Nephron progenitor cell (in vitro differentiated cells): ENCODE data around the gene CXCR5.

Experiments
- DNase-seq: peaks from one replicate; pipeline ENCODE4 v3.0.0; 2021
- H3K27ac Mint-ChIP-seq: 2 replicates; pipeline ENCODE4 v1.8.0; 2021; ENCODE audit warnings: mild to moderate bottlenecking, moderate library complexity, mixed read lengths
- H3K27me3 Mint-ChIP-seq: 2 replicates; pipeline ENCODE4 v1.8.0; 2021; ENCODE audit warnings: mild to moderate bottlenecking, low read depth, mixed read lengths; ENCODE audit not compliant: poor library complexity
- H3K36me3 Mint-ChIP-seq: 2 replicates; pipeline ENCODE4 v1.8.0; 2021; ENCODE audit warnings: low read depth, mixed read lengths
- H3K4me1 Mint-ChIP-seq: 2 replicates; pipeline ENCODE4 v1.8.0; 2021; ENCODE audit warnings: mixed read lengths
- H3K4me3 Mint-ChIP-seq: 2 replicates; pipeline ENCODE4 v1.8.0; 2021; ENCODE audit warnings: mild to moderate bottlenecking, moderate library complexity, mixed read lengths
- H3K9me3 Mint-ChIP-seq: 2 replicates; pipeline ENCODE4 v1.8.0; 2021; ENCODE audit warnings: mild to moderate bottlenecking, moderate library complexity, mixed read lengths
- TF ChIP-seq, protein P1 (sequence below): fragments of 200-600 bp; sonication (generic); IDR thresholded peaks from 2 replicates; pipeline ENCODE4 v1.5.0; 2021; ENCODE audit warnings: antibody characterized with exemption

Gene CXCR5

DNA sequence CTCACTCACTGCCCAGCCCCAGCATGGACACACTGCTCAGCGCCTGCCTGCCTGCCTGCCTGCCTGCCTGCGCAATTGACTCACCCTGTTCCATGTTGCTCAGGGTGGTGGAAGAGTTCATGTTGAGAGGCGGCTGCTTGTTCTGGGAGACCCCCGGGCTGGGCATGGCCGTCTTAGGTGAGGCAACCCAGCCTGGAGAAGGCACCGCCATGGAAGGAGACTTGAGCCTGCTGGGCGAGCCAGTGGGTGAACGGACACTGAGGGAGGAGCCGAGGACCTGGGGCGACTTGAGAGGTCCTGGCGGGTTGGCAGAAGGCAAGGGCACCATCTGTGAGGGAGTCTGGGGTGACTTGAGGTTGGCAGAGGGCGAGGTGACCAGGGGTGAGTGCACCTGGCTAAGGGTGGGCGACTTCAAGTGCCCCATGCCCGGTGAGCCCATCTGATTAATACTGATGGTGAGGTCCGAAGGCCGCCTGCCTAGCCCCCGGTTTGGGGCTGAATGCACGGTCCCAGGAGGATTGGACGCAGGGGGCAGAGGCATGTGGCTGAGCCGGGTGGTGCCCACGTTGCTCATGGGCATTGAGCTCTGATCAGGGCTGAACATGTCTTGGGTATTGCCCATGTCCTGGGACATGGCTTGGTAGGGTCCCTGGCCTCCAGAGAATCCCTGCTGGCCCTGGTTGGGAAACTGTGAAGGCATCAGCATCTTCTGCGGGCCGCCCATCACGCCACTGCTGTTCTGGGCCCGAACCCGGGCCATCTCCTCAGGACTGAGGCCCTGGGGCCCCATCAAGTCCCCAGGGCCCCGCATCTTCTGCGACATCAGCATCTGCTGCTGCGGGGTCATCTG, 17.1 kb downstream of the CXCR5 start:
- Mint-ChIP-seq H3K9me3 (no peaks in the 10 kb centered on the region), H3K27ac (no peak overlapping the region), H3K4me3 (no peak overlapping the region), H3K36me3 (peaks cover 15% of the 10 kb centered on the region), H3K27me3 (no peaks in the 10 kb centered on the region), H3K4me1 (peaks cover 22% of the 10 kb centered on the region)
- TF ChIP-seq, protein P1, sequence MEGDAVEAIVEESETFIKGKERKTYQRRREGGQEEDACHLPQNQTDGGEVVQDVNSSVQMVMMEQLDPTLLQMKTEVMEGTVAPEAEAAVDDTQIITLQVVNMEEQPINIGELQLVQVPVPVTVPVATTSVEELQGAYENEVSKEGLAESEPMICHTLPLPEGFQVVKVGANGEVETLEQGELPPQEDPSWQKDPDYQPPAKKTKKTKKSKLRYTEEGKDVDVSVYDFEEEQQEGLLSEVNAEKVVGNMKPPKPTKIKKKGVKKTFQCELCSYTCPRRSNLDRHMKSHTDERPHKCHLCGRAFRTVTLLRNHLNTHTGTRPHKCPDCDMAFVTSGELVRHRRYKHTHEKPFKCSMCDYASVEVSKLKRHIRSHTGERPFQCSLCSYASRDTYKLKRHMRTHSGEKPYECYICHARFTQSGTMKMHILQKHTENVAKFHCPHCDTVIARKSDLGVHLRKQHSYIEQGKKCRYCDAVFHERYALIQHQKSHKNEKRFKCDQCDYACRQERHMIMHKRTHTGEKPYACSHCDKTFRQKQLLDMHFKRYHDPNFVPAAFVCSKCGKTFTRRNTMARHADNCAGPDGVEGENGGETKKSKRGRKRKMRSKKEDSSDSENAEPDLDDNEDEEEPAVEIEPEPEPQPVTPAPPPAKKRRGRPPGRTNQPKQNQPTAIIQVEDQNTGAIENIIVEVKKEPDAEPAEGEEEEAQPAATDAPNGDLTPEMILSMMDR, result no peak
- no peak for DNase-seq

DNA sequence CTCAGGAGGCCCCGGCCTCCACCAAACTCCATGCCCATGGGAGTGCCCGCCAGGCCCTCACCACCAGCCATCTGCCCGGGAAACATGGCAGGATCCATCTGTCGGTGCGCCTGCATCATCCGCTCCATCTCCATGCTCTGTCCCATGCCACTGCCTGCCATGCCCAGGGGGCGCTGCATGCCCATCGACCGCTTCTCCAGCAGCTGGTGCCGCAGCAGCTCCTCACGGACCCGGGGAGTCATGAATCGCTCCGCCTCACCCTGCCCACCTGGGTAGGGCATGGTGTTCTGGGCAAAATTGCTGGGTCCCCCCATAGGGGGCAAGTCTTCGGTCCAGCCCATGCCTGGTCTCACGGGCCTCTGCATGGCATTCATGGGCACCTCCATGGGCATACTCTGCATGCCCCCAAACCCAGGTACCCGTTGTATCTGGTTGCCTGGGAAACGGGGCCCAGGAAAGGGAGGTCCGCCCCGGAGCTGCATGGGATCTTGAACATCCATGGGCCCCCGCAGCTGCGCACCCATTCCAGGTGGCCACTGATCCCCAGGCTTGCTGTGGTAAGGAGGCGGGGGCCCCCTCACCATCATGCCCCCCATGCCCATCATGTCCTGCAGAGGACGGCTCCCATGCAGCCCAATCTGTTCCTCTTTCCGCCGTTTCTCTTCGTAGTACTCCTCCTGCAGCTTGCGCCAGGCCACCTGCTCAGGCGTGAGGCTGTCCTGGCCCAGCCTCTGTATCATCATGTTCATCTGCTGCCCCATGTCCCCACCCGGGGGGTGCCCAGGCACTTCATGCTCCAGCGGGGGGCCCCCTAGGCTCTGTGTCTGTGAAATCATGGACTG, 18.0 kb downstream of the CXCR5 start:
- TF ChIP-seq, protein P1, result no peak
- H3K4me3 Mint-ChIP-seq, result no peak overlapping the region
- peaks cover 15% of the 10 kb centered on the region for H3K4me1 Mint-ChIP-seq

DNA sequence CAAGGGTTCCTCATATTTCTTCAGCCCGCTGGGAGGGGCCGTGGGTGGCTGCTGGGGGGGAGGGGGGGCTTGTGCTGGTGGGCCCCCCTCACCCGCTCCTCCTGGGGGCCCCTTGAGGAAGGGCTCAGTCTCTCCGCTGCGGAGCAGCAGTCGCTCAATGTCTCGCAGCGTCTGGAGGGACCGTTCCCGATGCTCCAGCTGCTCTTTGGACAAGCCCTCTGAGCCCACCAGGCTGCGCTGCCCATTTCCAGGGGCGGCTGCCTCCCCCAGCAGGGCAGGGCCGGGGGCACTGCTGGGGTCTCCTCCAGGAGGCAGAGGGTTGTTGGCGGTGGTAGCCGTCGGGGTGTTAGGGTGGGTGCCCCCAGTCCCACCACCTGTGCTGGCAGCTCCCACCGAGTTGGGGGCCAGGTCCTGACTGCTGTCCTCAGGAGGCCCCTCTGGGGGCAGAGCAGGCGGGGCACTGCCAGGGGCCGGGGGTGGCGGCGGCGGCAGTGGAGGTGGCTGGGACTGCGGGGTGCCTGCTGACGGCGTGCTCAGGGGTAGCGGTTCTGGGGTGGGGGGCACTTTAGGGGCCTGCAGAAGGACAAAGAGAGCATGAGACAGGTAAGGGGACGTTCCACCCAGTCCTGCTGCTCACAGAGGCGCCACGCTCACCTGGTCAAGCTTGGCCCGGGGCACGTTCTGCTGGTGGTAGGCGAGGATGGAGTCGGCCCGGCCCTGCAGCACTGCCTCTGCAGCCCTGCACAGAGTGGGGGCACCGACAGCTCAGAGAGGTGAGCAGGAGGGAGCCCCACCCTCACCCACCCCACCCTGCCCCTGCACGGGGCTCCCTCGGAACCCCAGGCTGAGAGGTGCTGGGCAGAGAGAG, 18.9 kb downstream of the CXCR5 start:
- DNase-seq, result no peak
- Mint-ChIP-seq H3K4me1 (peaks cover 15% of the 10 kb centered on the region), H3K36me3 (peaks cover 20% of the 10 kb centered on the region), H3K9me3 (no peaks in the 10 kb centered on the region), H3K27ac (no peak overlapping the region), H3K4me3 (no peak overlapping the region), H3K27me3 (no peaks in the 10 kb centered on the region)
- TF ChIP-seq, protein P1, result no peak

More for the DNA sequence above, 18.0 kb downstream of the CXCR5 start:
- no peak overlapping the region for H3K27ac Mint-ChIP-seq
- H3K36me3 Mint-ChIP-seq, result peaks cover 18% of the 10 kb centered on the region
- H3K9me3 Mint-ChIP-seq, result no peaks in the 10 kb centered on the region
- no peaks in the 10 kb centered on the region for H3K27me3 Mint-ChIP-seq
- no peak for DNase-seq

DNA sequence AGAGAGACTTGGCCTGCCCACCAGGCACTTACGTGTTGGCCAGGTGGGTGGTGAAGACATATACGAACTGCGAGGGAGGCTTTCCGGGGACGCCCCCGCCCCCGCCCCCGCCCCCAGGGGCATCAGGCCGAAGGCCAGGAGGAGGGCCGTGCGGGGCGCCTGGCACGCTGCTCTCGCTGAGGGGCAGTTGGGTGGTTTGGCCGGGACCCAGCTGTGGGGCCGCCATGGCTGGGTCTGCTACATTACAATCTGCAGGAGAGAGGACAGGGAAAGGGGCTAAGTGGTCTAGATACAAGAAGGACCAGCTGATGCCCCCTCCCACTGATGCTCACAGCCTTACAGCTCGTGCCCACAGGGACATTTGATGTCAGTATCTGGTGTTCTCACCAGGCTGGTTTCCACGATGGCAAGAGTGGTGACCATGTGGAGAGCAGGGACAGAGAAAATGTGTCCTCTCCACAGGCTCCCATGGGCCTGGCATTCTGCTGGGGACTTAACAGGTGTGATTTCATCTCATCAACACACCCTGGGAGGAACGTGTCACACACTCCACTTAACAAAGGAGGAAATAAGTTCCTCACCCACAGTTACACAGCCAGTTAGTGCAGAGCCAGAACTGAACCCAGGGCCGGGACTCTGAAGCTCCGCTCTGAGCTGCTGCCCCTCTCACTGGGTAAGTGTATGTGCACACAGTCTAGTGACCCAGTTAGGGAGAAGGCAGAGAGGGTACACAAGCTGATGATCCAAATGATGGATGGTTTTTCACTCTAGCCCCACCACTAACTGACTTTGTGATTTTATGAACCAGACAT, 19.7 kb downstream of the CXCR5 start:
- Mint-ChIP-seq H3K27ac (no peak overlapping the region), H3K27me3 (no peaks in the 10 kb centered on the region), H3K36me3 (peaks cover 20% of the 10 kb centered on the region), H3K9me3 (no peaks in the 10 kb centered on the region), H3K4me1 (peaks cover 19% of the 10 kb centered on the region), H3K4me3 (no peak overlapping the region)
- TF ChIP-seq, protein P1, result no peak
- DNase-seq, result no peak
